ENCODE measurements around the gene SLCO4A1. TPM values are rescaled to one million over a fixed set of nuclear protein-coding genes. Genes with fewer than 3 reads are reported as not detected.

SLCO4A1 gene
- total and polyA plus RNA-seq, 9 of the 15 experiments (the other 6 are each of a cell fraction or from before 2014, with no cell fraction given): 1.6 to 21.9 (median 12.8) TPM

- POLR2A ChIA-PET: interaction anchor here (0.5 to 1.1 kb wide), 2 partner anchors 89 to 93 kb away, joined by 3 read pairs; no protein-coding TSS in a partner anchor
- no TSS peak for BruUV-seq (replicated peaks)
These were observed 57.0 kb downstream of the SLCO4A1 start for GRCh38 chr20:62699296-62699695.

GRCh38 chr20:62699741-62700140 lies 57.4 kb downstream of the SLCO4A1 start:
- DNase-seq (ENCODE audit: extremely low read depth in 1 of 4, low spot score in 3 of 4): no peak
- Histone ChIP-seq H3K36me3 (ENCODE audit: control insufficient read depth, insufficient read depth, low read length) (no peaks in the 10 kb centered on the region), H3K9ac (ENCODE audit: insufficient read depth in 1 of 2, low read depth in 2 of 2, low read length in 2 of 2) (no peak overlapping the region), H2AFZ (ENCODE audit: low read depth, low read length) (no peak overlapping the region), H3K9me1 (ENCODE audit: control insufficient read depth, insufficient read depth, low read length) (peaks cover 2% of the 10 kb centered on the region), H3K79me2 (ENCODE audit: control insufficient read depth, insufficient read depth, low read length) (no peaks in the 10 kb centered on the region), H3K9me3 (replicated peaks; ENCODE audit: control insufficient read depth, insufficient read depth, low read depth, low read length) (no peaks in the 10 kb centered on the region), H3K27ac (ENCODE audit: extremely low read depth, low read depth, low read length) (no peak overlapping the region), H4K20me1 (replicated peaks; ENCODE audit: control insufficient read depth, insufficient read depth, low read length) (peaks cover 18% of the 10 kb centered on the region; the same call in 1 of the 2 replicates), H3K4me3 (no peak overlapping the region), H3K27me3 (ENCODE audit: control insufficient read depth in 2 of 2, insufficient read depth in 2 of 2, low read length in 2 of 2) (peaks cover 55 to 95% of the 10 kb centered on the region in 2 experiments), H3K4me1 (replicated peaks in 1 of 2; ENCODE audit: control insufficient read depth in 2 of 2, insufficient read depth in 2 of 2, low read length in 2 of 2) (peaks cover 0 to 22% of the 10 kb centered on the region in 2 experiments; a peak in 4 of 5 replicates), H3K4me2 (ENCODE audit: insufficient read depth, low read length) (no peak overlapping the region)
- CTCF ChIA-PET (ENCODE audit: low intra/inter-chr PET ratio): no interaction called here
- intact Hi-C loops (cut with micrococcal nuclease) (no loop called here), in situ Hi-C loops (cut with MboI) (no loop called here)
- POLR2A ChIA-PET: interaction anchor here (0.5 to 1.1 kb wide), 3 partner anchors 89 to 1407 kb away, joined by 3 read pairs; no protein-coding TSS in a partner anchor
- no TSS peak for BruUV-seq (replicated peaks)
- FAIRE-seq: no peak
- 8% methylated on average over 11 of the region's 12 CpGs for WGBS (ENCODE audit: insufficient coverage, low coverage, missing lambda C conversion rate)
- no peak for ATAC-seq
- TF ChIP-seq ARID1B (IDR thresholded peaks at IDR 0.05): no peak
- no peak for TF ChIP-seq SOX6 (IDR thresholded peaks at IDR 0.05)
- TF ChIP-seq PTRF (tag; IDR thresholded peaks at IDR 0.05): no peak
- no peak for TF ChIP-seq TFE3 (CRISPR knock-in tag; IDR thresholded peaks at IDR 0.05)
- no peak for TF ChIP-seq MXI1 (IDR thresholded peaks at IDR 0.05; ENCODE audit: low read depth, low read length)
- no peak for TF ChIP-seq KLF16 (IDR thresholded peaks at IDR 0.05)
- no peak for TF ChIP-seq ZNF699 (CRISPR knock-in tag; IDR thresholded peaks at IDR 0.05; ENCODE audit: insufficient replicate concordance)
- TF ChIP-seq ZNF77 (CRISPR knock-in tag; IDR thresholded peaks at IDR 0.05): no peak
- no peak for TF ChIP-seq STAT5B (CRISPR knock-in tag; IDR thresholded peaks at IDR 0.05)
- no peak for TF ChIP-seq LCOR (CRISPR knock-in tag; IDR thresholded peaks at IDR 0.05)
- no peak for TF ChIP-seq SIN3B (IDR thresholded peaks at IDR 0.05; ENCODE audit: low read depth)
- no peak for TF ChIP-seq EWSR1 (IDR thresholded peaks at IDR 0.05; ENCODE audit: borderline replicate concordance, low read depth, partially characterized antibody)
- TF ChIP-seq RB1 (IDR thresholded peaks at IDR 0.05; ENCODE audit: low read depth): no peak
- no peak for TF ChIP-seq NFE2 (IDR thresholded peaks at IDR 0.05; ENCODE audit: low read depth)
- no peak for TF ChIP-seq FOXK2 (conservative IDR thresholded peaks at IDR 0.05 in 1 of 2, IDR thresholded peaks at IDR 0.05 in 1 of 2; ENCODE audit: low read depth in 2 of 2)
- no peak for TF ChIP-seq ZNF274 (IDR thresholded peaks at IDR 0.05; ENCODE audit: borderline replicate concordance, low read depth, low read length)
- no peak for TF ChIP-seq SRSF7 (optimal IDR thresholded peaks at IDR 0.05; ENCODE audit: low read depth, low read length)

More at GRCh38 chr20:62699296-62699695, 57.0 kb downstream of the SLCO4A1 start:
- H3K9ac ChIP-seq (ENCODE audit: insufficient read depth in 1 of 2, low read depth in 2 of 2, low read length in 2 of 2): no peak overlapping the region
- no peak for TF ChIP-seq GABPA (tag; conservative IDR thresholded peaks at IDR 0.05; ENCODE audit: low read depth)
- 0 out of 2 replicates have a peak, but pooled peaks have one; percentile 24 for TF ChIP-seq EZH2 (IDR thresholded peaks at IDR 0.05; ENCODE audit: borderline replicate concordance, low read depth, low read length)
- no peaks in the 10 kb centered on the region for H3K36me3 ChIP-seq (ENCODE audit: control insufficient read depth, insufficient read depth, low read length)
- H3K9me3 ChIP-seq (replicated peaks; ENCODE audit: control insufficient read depth, insufficient read depth, low read depth, low read length): no peaks in the 10 kb centered on the region
- in situ Hi-C loops (cut with MboI): no loop called here
- H3K4me3 ChIP-seq: no peak overlapping the region
- DNase-seq (ENCODE audit: extremely low read depth in 1 of 4, low spot score in 3 of 4) (no peak), FAIRE-seq (no peak), ATAC-seq (no peak)
- H3K27me3 ChIP-seq (ENCODE audit: control insufficient read depth in 2 of 2, insufficient read depth in 2 of 2, low read length in 2 of 2): peaks cover 53 to 95% of the 10 kb centered on the region in 2 experiments
- peaks cover 2% of the 10 kb centered on the region for H3K9me1 ChIP-seq (ENCODE audit: control insufficient read depth, insufficient read depth, low read length)
- no peak overlapping the region for H2AFZ ChIP-seq (ENCODE audit: low read depth, low read length)
- CTCF ChIA-PET (ENCODE audit: low intra/inter-chr PET ratio): no interaction called here
- peaks cover 0 to 17% of the 10 kb centered on the region in 2 experiments; a peak in 3 of 5 replicates for H3K4me1 ChIP-seq (replicated peaks in 1 of 2; ENCODE audit: control insufficient read depth in 2 of 2, insufficient read depth in 2 of 2, low read length in 2 of 2)
- H4K20me1 ChIP-seq (replicated peaks; ENCODE audit: control insufficient read depth, insufficient read depth, low read length): peaks cover 21% of the 10 kb centered on the region; the same call in 1 of the 2 replicates
- intact Hi-C loops (cut with micrococcal nuclease): no loop called here
- H3K27ac ChIP-seq (ENCODE audit: extremely low read depth, low read depth, low read length): no peak overlapping the region
- no peak overlapping the region for H3K4me2 ChIP-seq (ENCODE audit: insufficient read depth, low read length)
- 1% methylated on average over 16 of the region's 19 CpGs for WGBS (ENCODE audit: insufficient coverage, low coverage, missing lambda C conversion rate)
- no peaks in the 10 kb centered on the region for H3K79me2 ChIP-seq (ENCODE audit: control insufficient read depth, insufficient read depth, low read length)

Measured in K562 (cell line).